GM06990 (cell line): Measurements from ENCODE around the gene COPG1.

Source experiments
- DNase-seq: peaks from one replicate; pipeline ENCODE4 v3.0.0-alpha.2; 2011; ENCODE audit not compliant: insufficient read length; ENCODE audit errors: extremely low read depth
- H3K27me3 ChIP-seq: replicated peaks from 2 replicates; pipeline ENCODE4 v1.6.0; 2011; ENCODE audit warnings: low read length; ENCODE audit not compliant: control insufficient read depth, insufficient read depth
- H3K36me3 ChIP-seq: 2 replicates; pipeline ENCODE4 v1.5.1; 2011; ENCODE audit warnings: low read length; ENCODE audit not compliant: control insufficient read depth, insufficient read depth
- H3K4me3 ChIP-seq: replicated peaks from 2 replicates; pipeline ENCODE4 v1.5.1; 2011; ENCODE audit warnings: low read depth, mild to moderate bottlenecking, control low read depth, low read length
- TF ChIP-seq, protein P1 (sequence below): IDR thresholded peaks from 2 replicates; pipeline ENCODE4 v1.5.1; 2011; ENCODE audit warnings: low read length, control low read depth, mild to moderate bottlenecking, inconsistent platforms; ENCODE audit not compliant: insufficient read depth, poor library complexity, severe bottlenecking

Gene COPG1

DNA sequence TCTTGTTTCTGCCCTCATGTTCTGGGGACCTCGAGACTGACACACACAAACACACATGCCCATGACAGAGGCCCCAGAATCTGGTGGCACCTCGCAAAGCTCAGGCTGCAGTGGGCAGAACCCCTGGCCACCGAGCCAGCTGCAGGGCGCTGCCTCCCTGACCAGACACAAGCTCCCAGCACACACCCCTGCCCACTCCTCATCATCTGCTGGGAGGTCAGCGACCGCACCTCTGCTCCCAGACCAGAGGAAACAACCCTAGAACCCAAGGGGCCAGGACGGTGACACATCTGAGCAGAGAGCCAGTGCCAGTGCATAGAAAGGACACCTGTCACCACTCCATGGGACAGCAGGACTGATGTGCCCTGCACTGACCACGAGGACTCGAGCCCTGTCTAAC, 72.5 kb downstream of the COPG1 start:
- no peak overlapping the region for H3K4me3 ChIP-seq
- no peak for DNase-seq
- TF ChIP-seq, protein P1, sequence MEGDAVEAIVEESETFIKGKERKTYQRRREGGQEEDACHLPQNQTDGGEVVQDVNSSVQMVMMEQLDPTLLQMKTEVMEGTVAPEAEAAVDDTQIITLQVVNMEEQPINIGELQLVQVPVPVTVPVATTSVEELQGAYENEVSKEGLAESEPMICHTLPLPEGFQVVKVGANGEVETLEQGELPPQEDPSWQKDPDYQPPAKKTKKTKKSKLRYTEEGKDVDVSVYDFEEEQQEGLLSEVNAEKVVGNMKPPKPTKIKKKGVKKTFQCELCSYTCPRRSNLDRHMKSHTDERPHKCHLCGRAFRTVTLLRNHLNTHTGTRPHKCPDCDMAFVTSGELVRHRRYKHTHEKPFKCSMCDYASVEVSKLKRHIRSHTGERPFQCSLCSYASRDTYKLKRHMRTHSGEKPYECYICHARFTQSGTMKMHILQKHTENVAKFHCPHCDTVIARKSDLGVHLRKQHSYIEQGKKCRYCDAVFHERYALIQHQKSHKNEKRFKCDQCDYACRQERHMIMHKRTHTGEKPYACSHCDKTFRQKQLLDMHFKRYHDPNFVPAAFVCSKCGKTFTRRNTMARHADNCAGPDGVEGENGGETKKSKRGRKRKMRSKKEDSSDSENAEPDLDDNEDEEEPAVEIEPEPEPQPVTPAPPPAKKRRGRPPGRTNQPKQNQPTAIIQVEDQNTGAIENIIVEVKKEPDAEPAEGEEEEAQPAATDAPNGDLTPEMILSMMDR, result no peak
- no peaks in the 10 kb centered on the region for H3K27me3 ChIP-seq
- H3K36me3 ChIP-seq, result no peaks in the 10 kb centered on the region

DNA sequence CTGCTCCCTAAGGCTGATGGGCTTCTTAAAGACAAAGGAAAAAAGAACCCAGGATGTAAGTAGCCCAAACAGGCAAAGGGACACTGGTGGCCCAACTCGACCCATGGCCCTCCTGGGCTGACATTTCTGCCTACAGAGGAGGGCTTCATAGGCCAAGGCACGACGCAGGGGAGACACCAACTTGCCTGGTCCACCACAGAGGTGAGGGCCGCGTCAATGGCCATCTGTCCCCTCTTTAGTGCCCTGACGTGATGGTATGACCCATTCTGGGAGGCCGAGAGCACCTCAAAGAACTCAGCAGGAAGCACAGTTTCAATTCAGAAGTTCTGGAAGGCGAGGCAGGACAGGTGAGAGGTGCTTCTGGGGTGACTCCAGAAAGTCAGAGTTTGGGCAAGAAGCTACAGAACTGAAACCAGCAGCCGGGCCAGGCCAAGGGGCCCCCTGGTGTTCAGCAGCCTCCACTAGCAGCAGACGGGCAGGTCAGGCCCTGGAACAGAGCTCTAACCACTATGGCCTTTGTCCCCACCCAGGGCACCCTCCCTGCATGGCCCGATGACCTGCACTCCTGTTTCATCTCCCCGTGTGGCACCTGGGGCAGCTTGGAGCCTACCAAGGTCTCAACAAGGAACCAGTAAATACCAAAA, 74.4 kb downstream of the COPG1 start:
- DNase-seq, result no peak
- no peaks in the 10 kb centered on the region for H3K27me3 ChIP-seq
- no peak overlapping the region for H3K4me3 ChIP-seq
- TF ChIP-seq, protein P1, result peak; percentile 79
- H3K36me3 ChIP-seq, result no peaks in the 10 kb centered on the region

DNA sequence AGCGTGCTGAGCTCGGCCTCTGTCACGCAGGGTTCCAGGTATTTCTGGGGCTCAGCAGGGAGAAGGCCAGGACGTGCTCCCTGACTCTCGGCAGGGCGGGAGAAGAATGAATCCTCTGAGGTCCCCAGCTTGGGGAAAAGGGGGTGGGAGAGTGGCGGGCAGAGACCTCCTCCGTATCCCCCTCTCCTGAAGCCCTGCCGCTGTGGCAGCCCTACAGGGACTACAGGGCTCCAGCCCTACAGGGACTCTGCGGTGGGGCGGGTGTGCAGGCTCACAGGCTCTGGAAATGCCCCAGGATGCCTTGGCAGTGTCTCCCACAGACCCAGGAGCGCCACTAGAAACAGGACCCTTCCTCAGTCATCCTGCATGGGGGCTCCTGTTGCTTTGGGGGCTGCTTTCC, 75.4 kb downstream of the COPG1 start:
- Histone ChIP-seq H3K27me3 (no peaks in the 10 kb centered on the region), H3K4me3 (no peak overlapping the region), H3K36me3 (no peaks in the 10 kb centered on the region)
- TF ChIP-seq, protein P1, result no peak
- no peak for DNase-seq

DNA sequence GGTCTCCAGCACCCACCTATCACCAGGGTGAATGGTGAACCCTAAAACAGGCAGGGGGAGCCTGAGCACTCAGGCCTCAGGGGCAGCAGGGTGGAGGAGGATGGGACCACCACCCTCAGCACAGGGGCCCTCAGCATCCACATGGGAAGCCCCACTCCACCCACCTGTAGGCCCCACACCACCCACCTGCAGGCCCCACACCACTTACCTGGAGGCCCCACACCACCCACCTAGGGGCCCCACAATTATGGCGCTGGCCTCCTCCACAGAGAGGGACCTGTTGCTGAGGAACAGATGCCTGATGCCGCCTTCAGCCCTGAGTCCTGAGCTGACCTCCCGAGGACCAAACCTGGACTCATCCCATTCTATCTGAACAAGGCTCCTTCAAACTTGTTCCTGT, 76.0 kb downstream of the COPG1 start:
- Histone ChIP-seq H3K27me3 (no peaks in the 10 kb centered on the region), H3K4me3 (no peak overlapping the region), H3K36me3 (no peaks in the 10 kb centered on the region)
- no peak for DNase-seq
- TF ChIP-seq, protein P1, result no peak

DNA sequence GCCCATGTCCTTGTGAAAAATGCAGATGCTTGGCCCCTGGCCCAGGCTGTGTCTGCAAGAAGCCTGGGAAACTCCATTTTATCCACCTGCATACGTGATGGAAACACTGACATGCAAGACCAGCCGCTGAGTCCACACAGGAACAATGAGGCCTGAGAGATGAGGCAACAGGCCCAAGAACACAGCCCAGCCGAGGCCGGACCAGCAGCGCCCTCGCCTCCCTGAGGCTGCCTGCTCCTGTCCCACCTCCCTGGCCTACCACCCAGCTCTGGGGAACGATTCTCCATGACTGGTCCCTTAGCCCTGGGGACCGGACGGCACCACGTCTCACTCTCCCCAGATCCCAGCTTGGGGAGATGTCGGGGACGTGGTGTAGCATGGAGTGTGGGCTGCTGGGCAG, 76.7 kb downstream of the COPG1 start:
- TF ChIP-seq, protein P1, result no peak
- no peak overlapping the region for H3K4me3 ChIP-seq
- H3K36me3 ChIP-seq, result no peaks in the 10 kb centered on the region
- H3K27me3 ChIP-seq, result no peaks in the 10 kb centered on the region; the same call in 1 of the 2 replicates
- DNase-seq, result no peak

DNA sequence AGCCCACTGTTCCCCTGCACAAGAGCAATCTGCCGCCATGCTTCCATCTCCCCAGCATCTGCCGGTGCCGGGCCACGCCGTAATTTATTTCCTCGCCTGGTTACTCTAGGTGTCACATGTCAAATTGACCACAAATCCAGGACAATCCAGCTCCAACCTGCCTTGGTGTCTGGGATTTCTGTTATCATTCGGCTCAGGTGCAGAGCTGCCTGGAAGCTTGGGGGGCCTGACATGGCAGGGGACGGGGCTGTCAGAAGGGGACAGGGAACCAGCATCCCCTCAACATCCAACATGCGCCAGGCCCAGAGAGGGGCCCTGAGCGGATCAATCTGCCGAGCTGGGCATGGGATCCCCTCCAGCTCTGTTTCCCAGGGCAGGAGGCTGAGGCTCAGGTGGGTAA, 77.2 kb downstream of the COPG1 start:
- DNase-seq, result no peak
- TF ChIP-seq, protein P1, result no peak
- Histone ChIP-seq H3K36me3 (no peaks in the 10 kb centered on the region), H3K27me3 (no peaks in the 10 kb centered on the region; the same call in 1 of the 2 replicates), H3K4me3 (no peak overlapping the region)
